GM18868 (cell line): ENCODE results near the gene TRMO.

Experiments
- ATAC-seq: cut with Tn5 transposase; IDR thresholded peaks from one replicate; pipeline ENCODE4 v1.9.1; 2021; ENCODE audit warnings: mild to moderate bottlenecking, moderate library complexity; ENCODE audit not compliant: unreplicated experiment

TRMO gene

DNA sequence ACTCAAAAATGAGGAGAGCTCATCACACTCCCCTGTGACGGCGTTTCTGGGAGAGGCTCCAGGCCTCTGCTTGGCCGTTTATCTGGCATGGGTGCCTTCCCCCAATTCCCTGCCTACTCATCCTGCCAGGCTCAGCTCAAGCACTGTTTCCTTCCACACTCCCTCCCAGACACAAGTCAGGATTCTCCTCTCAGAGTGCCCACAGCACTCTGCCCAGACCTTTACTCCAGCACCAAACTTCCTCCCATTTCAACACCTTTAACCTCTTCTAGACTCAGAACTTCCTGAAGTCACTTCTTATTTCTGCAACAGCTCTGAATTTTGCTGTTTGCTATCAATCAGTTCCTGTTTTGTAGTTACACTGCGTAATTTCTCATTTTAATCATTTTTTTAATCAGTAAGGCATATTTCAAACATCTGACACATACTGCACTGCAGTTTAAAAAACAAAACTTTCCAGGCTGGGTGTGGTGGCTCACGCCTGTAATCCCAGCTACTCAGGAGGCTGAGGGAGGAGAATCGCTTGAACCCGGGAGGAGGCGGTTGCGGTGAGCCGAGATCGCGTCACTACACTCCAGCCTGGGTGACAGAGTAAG is 16.0 kb downstream of the TRMO start:
- no peak for ATAC-seq

DNA sequence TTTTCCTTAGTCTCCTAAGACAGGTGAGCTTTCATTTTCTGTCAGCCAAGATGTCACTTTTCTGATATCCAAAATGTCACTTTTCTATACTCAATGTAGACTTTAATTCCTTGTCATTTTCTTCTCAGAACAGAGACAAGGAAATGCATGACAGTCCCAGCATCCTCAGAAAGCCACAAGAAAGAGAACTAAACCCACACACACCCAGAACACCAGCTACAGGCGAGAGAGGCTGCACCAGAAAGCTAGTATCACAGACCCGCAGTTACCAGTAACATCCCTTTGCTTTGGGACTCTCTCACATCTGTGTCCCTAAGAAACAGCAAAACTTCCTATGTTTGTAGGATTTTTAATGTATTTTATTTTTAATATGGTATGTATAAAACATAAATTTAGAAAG is 17.1 kb downstream of the TRMO start:
- no peak for ATAC-seq

- ATAC-seq, result no peak
These were observed 17.6 kb downstream of the TRMO start for GRCh38 chr9:97904725-97905124.

DNA sequence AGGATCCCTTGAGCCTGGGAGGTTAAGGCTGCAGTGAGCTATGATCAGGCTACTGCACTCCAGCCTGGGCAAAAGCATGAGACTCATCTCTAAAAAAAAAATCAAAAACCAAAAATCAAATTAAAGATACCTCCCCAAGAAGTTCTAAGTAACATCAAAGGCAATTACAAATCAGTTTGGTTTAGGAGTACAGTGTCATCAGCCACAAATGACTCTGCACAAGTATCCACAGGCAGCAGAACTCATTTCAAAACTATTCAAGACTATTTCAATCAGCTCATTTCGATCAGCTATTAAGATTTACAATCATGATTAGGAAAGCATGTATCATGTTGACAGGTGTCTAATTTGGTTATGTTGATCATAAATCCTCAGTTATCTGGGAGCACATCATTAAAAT is 19.1 kb downstream of the TRMO start:
- no peak for ATAC-seq

DNA sequence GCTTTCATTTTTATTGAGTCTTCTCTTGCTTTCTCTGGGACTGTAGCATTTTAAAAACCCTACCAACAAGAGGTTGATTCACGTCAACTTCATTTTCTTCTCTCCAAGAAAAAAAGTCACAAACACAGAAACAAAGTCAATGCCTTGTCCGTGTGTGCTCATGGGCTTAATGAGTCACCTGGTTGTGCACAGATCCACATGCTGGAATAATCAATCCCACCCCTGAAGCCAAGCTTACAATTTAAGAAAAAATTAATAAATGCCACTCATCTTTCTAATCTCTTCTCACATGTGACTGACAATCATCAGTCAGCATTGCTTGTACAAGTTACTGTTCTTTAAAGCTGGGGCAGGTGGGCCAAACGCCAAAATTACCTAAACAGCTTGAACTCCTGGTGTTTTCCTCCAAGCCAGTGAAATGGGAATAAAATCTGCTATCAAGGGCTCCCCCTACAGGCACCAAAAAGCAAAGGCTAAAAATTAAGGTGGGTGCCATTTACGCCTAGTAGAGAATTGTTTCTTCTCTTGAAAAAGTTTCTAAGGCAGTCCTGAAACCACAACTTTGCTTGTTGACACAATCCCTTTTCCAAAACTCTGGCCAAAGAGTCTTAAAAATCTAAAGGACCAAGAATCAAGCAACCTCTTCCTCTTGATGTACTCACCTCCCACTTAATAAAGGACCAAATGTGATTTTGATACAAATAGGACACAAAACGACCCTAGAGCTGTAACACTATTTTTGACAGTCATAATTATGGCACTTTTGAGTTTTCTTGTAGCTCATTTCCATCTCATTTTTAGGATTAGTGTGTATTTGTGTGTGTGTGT is 21.3 kb downstream of the TRMO start:
- no peak for ATAC-seq

GRCh38 chr9:97900103-97900737 is 22.1 kb downstream of the TRMO start:
- no peak for ATAC-seq

DNA sequence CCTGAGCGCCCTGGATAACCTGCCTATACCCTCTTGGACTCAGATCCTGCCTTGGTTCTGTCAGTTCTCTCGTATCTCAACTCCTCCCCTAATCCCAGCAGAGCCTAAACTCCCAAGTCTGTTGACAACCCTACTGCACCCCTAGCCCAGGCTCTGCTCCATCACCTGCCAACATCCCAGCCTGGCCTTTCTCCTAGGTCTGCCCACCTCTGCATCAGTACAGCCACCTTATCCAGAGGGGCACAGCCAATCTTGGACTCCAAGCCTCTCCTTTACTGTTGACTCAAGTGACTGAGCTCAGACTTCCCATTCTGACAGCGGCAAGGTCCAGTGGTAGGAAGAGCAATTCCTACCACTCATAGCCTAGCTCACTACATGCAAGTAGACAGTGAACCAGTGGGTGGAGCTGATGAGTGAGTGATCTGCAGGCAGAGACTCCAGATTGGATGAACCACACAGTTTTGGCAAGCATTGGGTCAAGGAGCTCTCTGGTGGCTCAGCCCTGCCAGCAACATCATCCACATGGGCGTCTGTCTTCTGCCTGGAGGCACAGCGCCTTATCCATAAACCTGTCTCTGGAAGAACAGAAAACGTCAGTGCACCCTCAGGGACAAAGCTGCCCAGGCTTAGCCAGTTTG is 26.5 kb downstream of the TRMO start:
- ATAC-seq, result no peak

DNA sequence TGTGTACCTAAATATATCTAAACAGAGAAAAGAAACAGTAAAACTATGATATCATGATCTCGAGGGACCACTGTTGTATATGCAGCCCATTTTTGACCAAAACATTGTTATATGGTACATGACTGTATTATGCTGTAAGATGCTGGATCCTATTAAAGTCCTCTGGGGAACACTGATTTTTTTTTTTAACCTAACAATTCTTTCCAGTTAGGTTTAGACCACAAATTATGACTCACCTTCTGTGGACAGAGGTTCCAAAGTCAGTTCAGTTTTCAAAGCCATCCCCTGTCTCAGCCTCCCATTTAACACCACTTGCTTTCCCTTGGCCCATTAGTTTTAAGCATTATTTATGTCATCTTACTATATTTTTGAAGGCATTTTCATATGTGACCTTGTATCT is 27.1 kb downstream of the TRMO start:
- ATAC-seq, result no peak

- ATAC-seq, result no peak
These were observed 29.9 kb downstream of the TRMO start for GRCh38 chr9:97892421-97892820.

- no peak for ATAC-seq
These were observed 30.6 kb downstream of the TRMO start for GRCh38 chr9:97891736-97892135.

GRCh38 chr9:97889941-97890887 is 32.1 kb downstream of the TRMO start:
- ATAC-seq, result no peak

- no peak for ATAC-seq
These were observed 42.0 kb downstream of the TRMO start for GRCh38 chr9:97880336-97880735.

GRCh38 chr9:97876061-97876460 is 46.2 kb downstream of the TRMO start:
- ATAC-seq, result no peak

DNA sequence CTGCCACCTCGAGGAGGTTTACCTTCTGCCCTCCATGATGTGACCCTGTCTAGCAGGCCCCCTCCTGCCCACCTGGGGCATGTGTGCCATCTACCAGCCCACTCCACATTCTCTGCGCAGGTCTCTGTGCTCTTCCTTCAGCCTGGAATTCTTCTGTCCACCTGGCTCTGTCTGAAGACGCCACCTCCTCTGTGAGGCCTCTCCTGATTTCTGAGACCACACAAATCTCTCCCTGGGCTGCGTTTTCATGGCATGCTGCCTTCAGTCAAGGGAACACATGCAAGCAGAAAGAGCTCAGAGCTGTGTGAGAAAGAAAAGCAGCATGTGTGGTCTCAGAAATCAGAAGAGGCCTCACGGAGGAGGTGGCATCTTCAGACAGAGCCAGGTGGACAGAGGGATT is 47.2 kb downstream of the TRMO start:
- ATAC-seq, result no peak

GRCh38 chr9:97874624-97875023 is 47.7 kb downstream of the TRMO start:
- no peak for ATAC-seq

GRCh38 chr9:97873882-97874281 is 48.4 kb downstream of the TRMO start:
- ATAC-seq, result no peak

- ATAC-seq, result no peak
These were observed 48.9 kb downstream of the TRMO start for GRCh38 chr9:97873425-97873824.

- no peak for ATAC-seq
These were observed 53.4 kb downstream of the TRMO start for GRCh38 chr9:97868859-97869258.

GRCh38 chr9:97866848-97867247 is 55.5 kb downstream of the TRMO start:
- peak; percentile 89 for ATAC-seq

DNA sequence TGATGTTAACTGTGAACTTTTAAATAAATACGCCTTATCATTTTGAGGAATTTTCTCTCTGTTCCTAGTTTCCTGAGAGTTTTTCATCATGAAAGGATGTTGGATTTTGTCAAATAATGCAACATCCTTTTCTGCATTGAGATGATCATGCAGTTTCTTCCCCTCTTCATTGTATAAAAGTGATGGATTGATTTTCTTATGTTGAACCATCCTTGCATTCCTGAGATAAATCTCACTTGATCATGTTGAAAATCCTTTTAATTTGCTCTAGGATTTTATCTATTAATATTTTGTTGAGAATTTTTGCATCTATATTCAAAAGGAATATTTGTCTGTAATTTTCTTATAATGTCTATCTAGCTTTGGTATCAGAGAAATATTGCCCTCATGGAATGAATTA is 56.0 kb downstream of the TRMO start:
- no peak for ATAC-seq

DNA sequence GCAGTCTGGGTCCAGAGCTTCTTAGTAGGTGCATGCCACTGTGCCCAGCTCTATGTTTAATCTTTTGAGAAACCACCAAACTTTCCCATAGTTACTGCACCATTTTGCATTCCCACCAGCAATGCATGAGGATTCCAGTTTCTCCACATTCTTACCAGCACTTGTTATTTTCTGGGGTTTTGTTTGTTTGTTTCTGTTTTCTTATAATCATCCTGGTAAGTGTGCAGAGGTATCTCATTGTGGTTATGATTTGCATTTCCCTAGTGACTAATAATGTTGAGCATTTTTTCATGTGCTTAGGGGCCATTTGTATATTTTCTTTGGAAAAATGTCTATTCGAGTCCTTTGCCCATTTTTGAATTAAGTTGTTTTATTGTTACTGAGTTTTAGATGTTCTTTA is 57.9 kb downstream of the TRMO start:
- no peak for ATAC-seq
